ENCODE results near the gene TMEM214. TPM values are rescaled to one million over a fixed set of nuclear protein-coding genes. Genes with fewer than 3 reads are reported as not detected.

The TMEM214 gene
- total RNA-seq: 18.5 and 19.6 TPM in 2 replicates

GRCh38 chr2:27032495-27033252 lies at the start of gene TMEM214:
Gene TMEM214 (plus strand): TSS chr2:27032965. CDS start chr2:27033016, 51 bp downstream.

GRCh38 chr2:27050996-27051901 lies 18.5 kb downstream of the TMEM214 start, which contains the start of gene AGBL5:
Gene AGBL5 (plus strand): TSS chr2:27051668. CDS start chr2:27052959, 1,291 bp downstream.

GRCh38 chr2:27071277-27071989 lies 38.7 kb downstream of the TMEM214 start, which contains the start of gene OST4:
Gene OST4 (minus strand): TSS chr2:27071654.

GRCh38 chr2:27078267-27079194 lies 45.8 kb downstream of the TMEM214 start, which contains the start of gene EMILIN1:
Gene EMILIN1 (plus strand): TSS chr2:27078615. CDS start chr2:27079066, 451 bp downstream.

GRCh38 chr2:27086724-27087593 lies 54.2 kb downstream of the TMEM214 start, which contains the start of gene KHK:
Gene KHK (plus strand): TSS chr2:27086772. CDS start chr2:27087260, 488 bp downstream.

Other genes starting within 250 kb of the TMEM214 start
- under 0.01 and 0.07 TPM in 2 replicates for gene CENPA, start 246.9 kb upstream of the TMEM214 start, total RNA-seq
- not detected in 2 replicates for gene DPYSL5, start 184.8 kb upstream of the TMEM214 start, total RNA-seq
- 2.1 and 9.8 TPM in 2 replicates for gene MAPRE3, start 62.3 kb upstream of the TMEM214 start, total RNA-seq
- 10.6 and 20.4 TPM in 2 replicates for gene AGBL5, start 18.7 kb downstream of the TMEM214 start, total RNA-seq
- gene OST4, start 38.7 kb downstream of the TMEM214 start, total RNA-seq: 254 and 377 TPM in 2 replicates
- 0.34 and 0.36 TPM in 2 replicates for gene EMILIN1, start 45.6 kb downstream of the TMEM214 start, total RNA-seq
- 0.34 and 0.78 TPM in 2 replicates for gene KHK, start 53.8 kb downstream of the TMEM214 start, total RNA-seq
- 1.0 and 1.8 TPM in 2 replicates for gene CGREF1, start 86.2 kb downstream of the TMEM214 start, total RNA-seq
- gene ABHD1, start 90.8 kb downstream of the TMEM214 start, total RNA-seq: not detected in 2 replicates
- 39.4 and 82.7 TPM in 2 replicates for gene PREB, start 101.7 kb downstream of the TMEM214 start, total RNA-seq
- gene PRR30, start 106.4 kb downstream of the TMEM214 start, total RNA-seq: not detected in 2 replicates
- under 0.01 TPM in 1 of 2 replicates, not detected in the other for gene TCF23, start 116.0 kb downstream of the TMEM214 start, total RNA-seq
- gene ATRAID, start 179.1 kb downstream of the TMEM214 start, total RNA-seq: 122 and 193 TPM in 2 replicates
- 22.9 and 34.7 TPM in 2 replicates for gene SLC5A6, start 179.3 kb downstream of the TMEM214 start, total RNA-seq
- gene CAD, start 184.4 kb downstream of the TMEM214 start, total RNA-seq: 34.9 and 61.9 TPM in 2 replicates
- gene SLC30A3, start 230.1 kb downstream of the TMEM214 start, total RNA-seq: not detected in 2 replicates
- gene DNAJC5G, start 242.5 kb downstream of the TMEM214 start, total RNA-seq: not detected in 2 replicates
- gene TRIM54, start 249.5 kb downstream of the TMEM214 start, total RNA-seq: not detected in 2 replicates

Measured in nasal cavity respiratory epithelium epithelial cell of viscerocranial mucosa (primary cell).